Esophagus mucosa (tissue), 1 donor: ENCODE measurements around the gene GRIK2. TPM values are rescaled to one million over a fixed set of nuclear protein-coding genes. Genes with fewer than 3 reads are reported as not detected.

Experiments used
- ATAC-seq: fragments of 200-7000 bp; cut with Tn5 transposase; one replicate; pipeline ENCODE4 v1.9.1; 2020
- total RNA-seq: library from RNA; stranded (reverse); gene quantifications from one replicate; pipeline ENCODE4 v1.2.4, GENCODE V29; 2023
- donor health status: DM: yes; HTN: yes; CAD: no.

GRIK2 gene
- total RNA-seq, 1 donor from 2014 or later, result 0.44 TPM

DNA sequence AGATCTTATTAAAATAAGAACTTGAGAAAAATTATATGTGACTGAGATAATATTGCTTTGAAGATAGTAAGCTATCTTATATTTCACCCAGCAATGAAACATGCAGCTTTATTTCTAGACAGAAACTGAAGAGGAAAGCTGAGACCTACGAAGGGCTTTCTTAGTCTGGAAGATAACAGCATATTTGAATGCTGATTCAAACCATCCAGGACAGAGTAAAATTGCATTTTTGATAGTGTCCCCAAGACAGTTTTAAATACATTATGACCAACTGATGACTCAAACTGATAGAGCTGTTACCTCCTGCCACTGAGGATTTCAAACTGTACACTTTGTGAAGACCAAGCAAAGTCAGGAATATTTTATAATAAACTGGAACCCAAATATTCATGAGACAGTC, 409.6 kb downstream of the GRIK2 start:
- no peak for ATAC-seq

GRCh38 chr6:101806241-101806640, 412.7 kb downstream of the GRIK2 start:
- no peak for ATAC-seq

DNA sequence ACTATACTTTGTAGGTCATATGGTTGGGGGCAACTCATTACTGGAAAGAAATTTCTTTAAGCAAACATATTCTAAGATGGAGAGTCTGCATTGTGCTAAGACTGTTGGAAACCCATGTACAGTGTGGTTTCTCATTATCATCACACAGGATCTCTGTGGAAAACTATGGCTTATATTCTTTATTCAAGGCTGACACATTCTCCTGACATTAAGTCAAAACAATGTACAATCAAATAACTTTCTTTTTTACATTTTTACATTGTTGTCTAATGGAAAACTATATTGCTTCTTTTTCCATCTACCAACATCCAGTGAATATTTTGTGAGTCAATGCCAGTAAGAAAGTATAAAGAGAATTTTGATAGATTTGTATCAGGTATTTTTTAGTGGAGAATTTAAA, 417.6 kb downstream of the GRIK2 start:
- no peak for ATAC-seq

- no peak for ATAC-seq
Measured at GRCh38 chr6:101816716-101817115, 423.2 kb downstream of the GRIK2 start.

DNA sequence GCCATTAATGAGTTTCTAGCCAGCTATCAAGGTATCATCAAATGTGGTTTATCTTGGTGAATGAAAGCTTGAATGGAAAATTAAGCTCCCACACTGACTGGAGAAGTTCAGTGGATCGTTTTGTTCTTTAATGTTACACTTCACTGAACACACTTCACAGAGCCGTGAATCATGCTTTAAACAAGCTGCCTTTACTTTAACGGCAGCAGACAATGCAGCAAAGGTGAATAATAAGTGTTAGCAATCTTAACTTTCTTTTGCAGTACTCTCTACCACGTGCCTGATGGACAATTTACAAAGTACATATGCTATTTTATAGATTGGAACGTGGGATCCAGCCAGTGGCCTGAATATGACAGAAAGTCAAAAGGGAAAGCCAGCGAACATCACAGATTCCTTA, 424.5 kb downstream of the GRIK2 start:
- peak; percentile 43 for ATAC-seq

DNA sequence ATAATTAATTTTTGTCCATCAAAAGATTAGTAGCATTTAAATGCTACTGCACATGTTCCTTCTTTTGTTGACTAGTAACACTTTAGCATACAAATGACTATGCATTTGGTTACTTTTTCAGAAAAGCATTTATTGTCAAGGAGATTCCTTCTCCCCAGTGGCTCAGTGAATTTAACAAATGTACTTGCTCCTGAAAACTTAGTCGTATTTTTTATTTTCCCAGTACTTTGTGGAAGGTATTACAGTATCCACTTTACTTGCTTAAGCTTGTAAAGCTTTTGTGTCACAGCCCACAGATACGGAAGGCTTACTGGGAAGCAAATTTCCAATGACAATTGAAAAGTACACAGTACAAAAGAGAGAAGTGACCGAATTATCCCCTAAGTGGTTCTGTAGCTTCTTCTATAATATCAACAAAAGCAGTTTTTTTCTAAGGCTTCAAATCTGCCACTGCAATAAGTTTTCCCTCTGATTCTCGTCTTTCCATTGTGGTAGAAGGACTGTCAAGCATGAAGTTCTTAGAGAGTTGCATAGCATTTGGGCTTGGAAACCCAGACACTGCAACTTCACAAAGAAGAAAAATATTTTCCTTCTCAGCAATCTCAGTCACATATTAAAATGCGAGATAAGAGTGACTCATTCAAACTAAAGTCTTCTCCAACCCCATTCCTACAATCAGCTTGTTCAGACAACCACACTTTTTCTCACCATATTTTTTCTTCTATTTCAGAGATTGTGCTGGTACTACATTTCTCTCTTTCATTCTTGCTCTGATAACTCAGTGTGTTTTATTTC, 431.2 kb downstream of the GRIK2 start:
- no peak for ATAC-seq

GRCh38 chr6:101826269-101826668, 432.8 kb downstream of the GRIK2 start:
- no peak for ATAC-seq

DNA sequence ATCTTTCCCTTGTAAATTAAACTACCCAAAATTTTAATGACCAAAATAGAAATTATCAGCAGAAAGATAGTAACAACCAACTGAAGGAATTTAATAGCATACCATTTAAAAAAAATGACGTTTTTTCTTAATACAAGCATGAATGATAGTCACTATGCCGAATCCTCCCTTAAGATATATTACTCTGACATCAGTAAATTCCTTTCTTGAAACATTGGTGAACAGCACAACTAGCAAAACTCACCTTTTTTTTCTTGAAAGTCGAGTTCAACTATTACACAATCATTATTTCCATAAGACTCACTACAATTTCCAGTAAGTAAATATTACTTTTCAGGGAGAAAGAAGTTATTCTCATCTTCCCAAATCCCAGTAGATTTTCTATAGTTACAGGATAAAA, 433.2 kb downstream of the GRIK2 start:
- ATAC-seq, result no peak

DNA sequence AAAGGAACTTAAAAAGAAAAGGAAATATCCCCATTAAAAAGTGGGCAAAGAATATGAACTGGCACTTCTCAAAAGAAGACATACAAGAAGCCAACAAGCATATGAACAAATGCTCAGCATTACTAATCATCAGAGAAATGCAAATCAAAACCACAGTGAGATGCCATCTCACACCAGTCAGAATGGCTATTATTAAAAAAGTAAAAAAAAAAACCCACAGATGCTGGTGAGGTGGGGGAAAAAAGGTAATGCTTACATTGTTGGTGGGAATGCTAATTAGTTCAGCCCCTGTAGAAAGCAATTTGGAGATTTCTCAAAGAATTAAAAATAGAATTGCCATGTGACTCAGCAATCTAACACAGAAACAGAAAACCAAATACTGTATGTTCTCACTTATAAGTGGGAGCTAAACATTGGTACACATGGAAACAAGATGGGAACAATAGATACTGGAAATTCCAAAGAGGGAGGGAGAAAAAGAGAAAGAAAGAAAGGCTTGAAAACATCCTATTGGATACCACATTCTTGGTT, 437.1 kb downstream of the GRIK2 start:
- ATAC-seq, result no peak

DNA sequence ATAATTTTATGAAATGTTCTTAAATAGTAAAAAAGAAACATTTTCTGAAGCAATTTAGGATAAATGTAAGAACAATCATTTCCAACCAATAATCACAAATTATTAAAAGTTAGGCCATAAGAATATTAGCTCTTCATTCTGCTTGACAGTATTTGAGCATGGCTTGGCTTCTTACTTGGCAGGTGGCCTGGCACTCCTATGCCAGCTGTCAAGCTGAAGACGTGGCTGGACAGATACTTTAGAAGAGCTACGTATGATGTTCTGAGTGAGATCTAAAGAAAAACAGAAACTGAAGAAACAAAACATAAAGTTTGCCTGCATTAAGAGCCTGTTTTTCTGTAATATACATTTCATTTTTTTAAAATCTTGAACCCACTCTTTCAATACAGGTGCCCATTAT, 438.9 kb downstream of the GRIK2 start:
- ATAC-seq, result no peak

- peak; percentile 56 for ATAC-seq
Measured at GRCh38 chr6:101840100-101840499, 446.6 kb downstream of the GRIK2 start.

DNA sequence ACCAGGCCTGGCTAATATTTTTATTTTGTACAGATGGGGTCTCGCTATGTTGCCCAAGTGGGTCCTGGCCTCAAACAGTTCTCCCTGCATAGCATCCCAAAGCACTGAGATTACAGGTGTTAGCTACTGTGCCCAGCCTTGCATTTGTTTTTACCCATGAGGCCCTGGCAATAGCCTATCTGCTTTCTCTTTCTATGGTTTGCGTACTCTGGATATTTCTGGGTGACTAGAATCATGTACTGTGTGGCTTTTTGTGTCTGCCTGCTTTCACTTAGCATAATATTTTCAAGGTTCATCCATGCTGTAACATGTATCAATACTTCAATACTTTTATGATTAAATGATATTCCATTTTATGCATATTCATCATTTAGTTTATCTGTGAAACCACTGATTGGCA, 451.7 kb downstream of the GRIK2 start:
- ATAC-seq, result no peak

DNA sequence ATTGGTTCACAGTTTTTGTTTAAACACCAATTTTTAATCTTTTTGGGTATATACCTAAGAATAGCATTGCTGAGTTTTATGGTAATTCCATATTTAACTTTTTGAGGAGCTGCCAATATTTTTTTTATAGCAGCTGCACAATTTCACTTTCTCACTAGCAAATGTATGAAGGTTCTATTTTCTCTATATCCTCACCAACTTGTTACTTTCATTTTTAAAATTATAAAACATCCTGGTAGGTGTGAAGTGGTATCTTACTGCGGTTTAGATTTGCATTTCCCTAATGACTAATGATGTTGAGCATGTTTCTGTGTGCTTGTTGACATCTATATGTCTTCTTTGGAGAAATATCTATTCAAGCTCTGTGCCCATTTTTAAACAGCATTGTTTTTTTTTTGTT, 452.1 kb downstream of the GRIK2 start:
- ATAC-seq, result no peak

DNA sequence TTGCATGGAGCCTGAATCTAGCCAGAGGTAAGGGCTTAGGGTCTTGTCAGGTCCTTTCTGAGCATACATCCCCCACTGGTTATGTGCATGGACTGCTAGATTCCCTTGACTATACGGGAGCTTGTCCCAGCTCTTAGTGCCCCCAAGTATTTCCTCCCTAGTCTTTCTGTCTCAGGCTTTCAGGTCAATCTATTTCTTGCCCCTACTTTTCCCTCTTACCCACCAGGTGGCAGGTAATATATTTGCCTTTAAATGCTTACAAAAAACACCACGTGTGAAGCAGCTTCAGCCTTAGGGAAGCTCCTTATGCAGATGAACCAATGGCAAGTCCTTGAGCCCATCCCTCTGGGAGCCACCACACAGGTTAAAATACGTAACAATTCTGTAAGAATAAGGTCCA, 454.2 kb downstream of the GRIK2 start:
- no peak for ATAC-seq

GRCh38 chr6:101851911-101852310, 458.4 kb downstream of the GRIK2 start:
- ATAC-seq, result no peak

- ATAC-seq, result no peak
Measured at GRCh38 chr6:101853231-101854085, 459.9 kb downstream of the GRIK2 start.

GRCh38 chr6:101876431-101876830, 482.9 kb downstream of the GRIK2 start:
- ATAC-seq, result no peak

- ATAC-seq, result no peak
Measured at GRCh38 chr6:101878554-101879276, 485.2 kb downstream of the GRIK2 start.

DNA sequence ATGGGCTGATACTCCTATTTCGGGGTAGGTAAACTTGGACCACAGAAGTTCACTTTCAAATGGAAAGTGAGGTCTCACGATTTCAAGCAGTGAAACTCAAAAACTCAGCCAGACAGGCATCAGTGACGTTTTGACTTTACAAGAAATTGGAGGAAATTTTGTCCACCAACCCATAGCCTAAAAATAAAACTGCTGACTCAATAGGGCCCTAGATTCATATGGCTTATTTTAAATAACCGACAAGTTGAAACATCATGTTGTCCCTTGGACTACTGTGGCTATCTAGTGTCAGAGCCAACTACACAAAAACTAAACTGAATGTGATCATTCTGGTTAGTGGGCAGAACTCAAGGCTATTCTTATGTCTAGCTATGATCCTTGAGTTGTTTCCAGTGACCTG, 486.3 kb downstream of the GRIK2 start:
- no peak for ATAC-seq

GRCh38 chr6:101883505-101883904, 490.0 kb downstream of the GRIK2 start:
- ATAC-seq, result no peak

- ATAC-seq, result no peak
Measured at GRCh38 chr6:101887532-101887931, 494.0 kb downstream of the GRIK2 start.

- no peak for ATAC-seq
Measured at GRCh38 chr6:101907356-101908217, 514.1 kb downstream of the GRIK2 start.
